IMR-90 (cell line): ENCODE results near the gene MPRIP. TPM values are rescaled to one million over a fixed set of nuclear protein-coding genes. Genes with fewer than 3 reads are reported as not detected.

Experiments used
- ATAC-seq: fragments of 200-7000 bp; cut with Tn5 transposase; 2 replicates; pipeline ENCODE4 v1.9.1; 2020; ENCODE audit warnings: low read depth, mild to moderate bottlenecking, moderate library complexity
- BruUV-seq: library from RNA; stranded (reverse); fragments of 400-500 nt; replicated peaks from 2 replicates; lab custom pipeline; 2021; lab: Mats Ljungman, UMichigan
- CTCF ChIA-PET: fragments of 300-600 bp; formaldehyde crosslinking; extraction: SDS; loops from one replicate; lab custom pipeline; 2021; ENCODE audit warnings: antibody characterized with exemption; lab: Yijun Ruan, JAX
- POLR2A ChIA-PET: fragments of 300-600 bp; sonication (Branson Sonifier 250); formaldehyde crosslinking; loops from one replicate; lab custom pipeline; 2022; ENCODE audit warnings: antibody characterized with exemption; ENCODE audit not compliant: unreplicated experiment; lab: Charles Lee
- DNase-seq: peaks from one replicate; pipeline ENCODE4 v3.0.0; 2013
- H2AFZ ChIP-seq: replicated peaks from 2 replicates; pipeline ENCODE3; 2013; ENCODE audit warnings: low read length, mild to moderate bottlenecking; ENCODE audit not compliant: poor library complexity
- H2AK5ac ChIP-seq: 2 replicates; pipeline ENCODE4 v1.6.1; 2013; ENCODE audit warnings: low read depth, low read length, inconsistent platforms
- H2AK9ac ChIP-seq: replicated peaks from 2 replicates; pipeline ENCODE3; 2013; ENCODE audit warnings: mild to moderate bottlenecking, low read depth, low read length, moderate library complexity; ENCODE audit not compliant: poor library complexity
- H2BK120ac ChIP-seq: 2 replicates; pipeline ENCODE4 v1.6.1; 2013; ENCODE audit warnings: low read depth, low read length, inconsistent platforms
- H2BK15ac ChIP-seq: 3 replicates; pipeline ENCODE4 v1.6.1; 2013; ENCODE audit warnings: low read depth, low read length, inconsistent platforms
- H2BK20ac ChIP-seq: 2 replicates; pipeline ENCODE4 v1.6.1; 2013; ENCODE audit warnings: low read depth, mild to moderate bottlenecking, inconsistent platforms, low read length, moderate library complexity
- H2BK5ac ChIP-seq: 2 replicates; pipeline ENCODE4 v1.6.1; 2013; ENCODE audit warnings: mild to moderate bottlenecking, low read depth, low read length, inconsistent platforms; ENCODE audit not compliant: poor library complexity, severe bottlenecking
- H3K14ac ChIP-seq: replicated peaks from 2 replicates; pipeline ENCODE4 v1.6.1; 2013; ENCODE audit warnings: low read depth, low read length, inconsistent platforms
- H3K18ac ChIP-seq: 2 replicates; pipeline ENCODE4 v1.6.1; 2013; ENCODE audit warnings: low read depth, low read length, control low read depth
- H3K23ac ChIP-seq: 2 replicates; pipeline ENCODE4 v1.6.1; 2013; ENCODE audit warnings: low read depth, low read length, inconsistent platforms
- H3K27ac ChIP-seq: 2 replicates; pipeline ENCODE4 v1.5.1; 2013; ENCODE audit warnings: mild to moderate bottlenecking, control low read depth, low read length; ENCODE audit not compliant: insufficient read depth
- H3K27me3 ChIP-seq: 2 replicates; pipeline ENCODE4 v1.6.1; 2013; ENCODE audit warnings: low read length; ENCODE audit not compliant: control insufficient read depth, insufficient read depth
- H3K36me3 ChIP-seq: 2 replicates; pipeline ENCODE4 v1.6.1; 2013; ENCODE audit warnings: low read length, mixed read lengths; ENCODE audit not compliant: control insufficient read depth, insufficient read depth
- H3K4ac ChIP-seq: 2 replicates; pipeline ENCODE4 v1.6.1; 2013; ENCODE audit warnings: low read depth, low read length, inconsistent platforms
- H3K4me1 ChIP-seq: 2 replicates; pipeline ENCODE4 v1.6.1; 2013; ENCODE audit warnings: low read length, mixed read lengths; ENCODE audit not compliant: control insufficient read depth, insufficient read depth
- H3K4me2 ChIP-seq: 2 replicates; pipeline ENCODE4 v1.6.1; 2013; ENCODE audit warnings: low read depth, mild to moderate bottlenecking, control low read depth, low read length, moderate library complexity
- H3K4me3 ChIP-seq: 2 replicates; pipeline ENCODE4 v1.5.1; 2013; ENCODE audit warnings: low read depth, mild to moderate bottlenecking, control low read depth, low read length, moderate library complexity; ENCODE audit not compliant: insufficient read depth
- H3K56ac ChIP-seq: 2 replicates; pipeline ENCODE4 v1.6.1; 2013; ENCODE audit warnings: low read length, inconsistent platforms; ENCODE audit not compliant: insufficient read depth; ENCODE audit errors: extremely low read depth
- H3K79me1 ChIP-seq, 2 experiments: 2 replicates each; pipeline ENCODE4 v1.6.1; 2013; ENCODE audit warnings: low read length in 2 of 2, inconsistent platforms in 1 of 2, low read depth in 1 of 2
- H3K9ac ChIP-seq: 2 replicates; pipeline ENCODE4 v1.6.1; 2013; ENCODE audit warnings: low read depth, low read length, control low read depth
- H3K9me1 ChIP-seq: 2 replicates; pipeline ENCODE4 v1.6.1; 2013; ENCODE audit warnings: low read length, inconsistent platforms; ENCODE audit not compliant: insufficient read depth
- H3K9me3 ChIP-seq: 2 replicates; pipeline ENCODE4 v1.6.1; 2013; ENCODE audit warnings: low read length; ENCODE audit not compliant: control insufficient read depth, insufficient read depth
- H4K20me1 ChIP-seq: 2 replicates; pipeline ENCODE4 v1.6.1; 2013; ENCODE audit warnings: low read length, inconsistent platforms; ENCODE audit not compliant: insufficient read depth
- H4K5ac ChIP-seq: 2 replicates; pipeline ENCODE4 v1.6.1; 2013; ENCODE audit warnings: mild to moderate bottlenecking, low read depth, low read length, control low read depth
- H4K8ac ChIP-seq, 2 experiments: 2 replicates each; pipeline ENCODE4 v1.6.1; 2013; ENCODE audit warnings: low read depth in 2 of 2, low read length in 2 of 2, control low read depth in 1 of 2, inconsistent platforms in 1 of 2
- H4K91ac ChIP-seq: 2 replicates; pipeline ENCODE4 v1.6.1; 2013; ENCODE audit warnings: low read depth, low read length, inconsistent platforms; ENCODE audit not compliant: insufficient read depth
- BHLHE40 ChIP-seq: fragments of 150-350 bp; IDR thresholded peaks from 2 replicates; pipeline ENCODE4 v1.6.1; 2016; ENCODE audit warnings: mild to moderate bottlenecking, low read depth, low read length
- CEBPB ChIP-seq: IDR thresholded peaks from 2 replicates; pipeline ENCODE4 v1.6.1; 2012; ENCODE audit warnings: low read depth, low read length, improper control_type of control experiment
- FOS ChIP-seq: fragments of 150-350 bp; IDR thresholded peaks from 2 replicates; pipeline ENCODE4 v1.6.1; 2016; ENCODE audit warnings: low read depth, low read length
- MAZ ChIP-seq: IDR thresholded peaks from 2 replicates; pipeline ENCODE4 v1.6.1; 2012; ENCODE audit warnings: low read depth, mild to moderate bottlenecking, low read length, improper control_type of control experiment, moderate library complexity, borderline replicate concordance
- MXI1 ChIP-seq: IDR thresholded peaks from 2 replicates; pipeline ENCODE4 v1.6.1; 2012; ENCODE audit warnings: low read depth, mild to moderate bottlenecking, low read length, moderate library complexity, borderline replicate concordance
- RCOR1 ChIP-seq: IDR thresholded peaks from 2 replicates; pipeline ENCODE4 v1.6.1; 2012; ENCODE audit warnings: mild to moderate bottlenecking, low read length, improper control_type of control experiment; ENCODE audit not compliant: insufficient replicate concordance
- RFX5 ChIP-seq: IDR thresholded peaks from 2 replicates; pipeline ENCODE4 v1.8.0; 2012; ENCODE audit warnings: low read depth, mild to moderate bottlenecking, low read length, moderate library complexity
- WGBS, 2 experiments: methylation state at CpG; one replicate each; pipeline versions ENCODE4 v1.1.5 to v1.1.7; 2013; ENCODE audit warnings: missing lambda C conversion rate in 2 of 2; ENCODE audit not compliant: insufficient read length in 1 of 2; ENCODE audit errors: extremely low coverage in 2 of 2; 5-methylcytosine and 5-hydroxymethylcytosine counted together
- dilution Hi-C: fragments of 300-500 bp; cut with HindIII; formaldehyde crosslinking; loops from one replicate; pipeline ENCODE4 v1.14.3; 2018; ENCODE audit warnings: low sequenced_read_pairs; ENCODE audit not compliant: unreplicated experiment
- in situ Hi-C: fragments of 300-500 bp; cut with MboI; formaldehyde crosslinking; loops from 3 replicates; pipeline ENCODE4 v1.14.3; 2019; ENCODE audit warnings: low sequenced_read_pairs, inconsistent platforms, mixed read lengths
- intact Hi-C: fragments of 100-400 bp; cut with micrococcal nuclease; formaldehyde crosslinking; loops from 2 replicates; pipeline ENCODE4 v1.10.0; 2022
- polyA plus RNA-seq, 3 experiments: library from polyadenylated mRNA; depleted of rRNA; stranded (reverse); fragments of >200 nt; gene quantifications; 2 replicates each; pipeline ENCODE4 v1.2.3, GENCODE V29; 2012; ENCODE audit warnings: low replicate concordance in 1 of 3
- total RNA-seq: library from RNA; depleted of rRNA; stranded (reverse); fragments of >200 nt; gene quantifications from 2 replicates; pipeline ENCODE4 v1.2.3, GENCODE V29; 2012

MPRIP gene
- total and polyA plus RNA-seq, 2 of the 4 experiments (the other 2 are of a cell fraction) = 111 to 149 TPM

- no CpG with 5 or more reads among the region's 4 CpGs for WGBS, 2 experiments
- H3K4me2 ChIP-seq = peak overlapping the region; percentile 24; the same call in 1 of the 2 replicates
- peak; percentile 65 for ATAC-seq
Observed at GRCh38 chr17:17156107-17156506, 113.8 kb downstream of the MPRIP start.

More at GRCh38 chr17:17156107-17156506, 113.8 kb downstream of the MPRIP start:
- Histone ChIP-seq H3K23ac (no peak overlapping the region), H3K9ac (no peak overlapping the region), H4K20me1 (peaks cover 35% of the 10 kb centered on the region), H3K4ac (no peak overlapping the region), H4K5ac (no peak overlapping the region), H2AFZ (no peak overlapping the region), H2BK15ac (no peak overlapping the region), H2BK5ac (peak overlapping the region; percentile 31), H3K18ac (no peak overlapping the region), H3K4me3 (no peak overlapping the region), H2AK5ac (no peak overlapping the region), H3K9me1 (peaks cover 33% of the 10 kb centered on the region), H3K36me3 (peaks cover 76% of the 10 kb centered on the region), H3K4me1 (peaks cover 27% of the 10 kb centered on the region), H2AK9ac (peak overlapping the region; percentile 47), H3K27me3 (no peaks in the 10 kb centered on the region), H4K91ac (no peak overlapping the region), H3K79me1 (peaks cover 37 to 77% of the 10 kb centered on the region in 2 experiments), H3K14ac (no peak overlapping the region), H2BK120ac (no peak overlapping the region), H3K9me3 (no peaks in the 10 kb centered on the region), H3K27ac (no peak overlapping the region; the same call in 1 of the 2 replicates), H2BK20ac (no peak overlapping the region), H4K8ac (no peak overlapping the region), H3K56ac (no peak overlapping the region)
- intact Hi-C loops (no loop called here), dilution Hi-C loops (no loop called here), in situ Hi-C loops (no loop called here)
- TF ChIP-seq RFX5 (no peak), MXI1 (no peak), BHLHE40 (peak; percentile 35; the same call in 1 of the 2 replicates), CEBPB (peak; percentile 62), RCOR1 (no peak), MAZ (peak; percentile 18; the same call in 1 of the 2 replicates), FOS (peak; percentile 21; the same call in 1 of the 2 replicates)
- ChIA-PET CTCF (no interaction called here), POLR2A (no interaction called here)
- BruUV-seq = no TSS peak
- peak; percentile 86 for DNase-seq
